ENCODE measurements around the gene TMEM254. TPM values are rescaled to one million over a fixed set of nuclear protein-coding genes. Genes with fewer than 3 reads are reported as not detected.

The TMEM254 gene
- total and polyA plus RNA-seq, 2 experiments from 2014 or later = 17.1 to 29.6 TPM

DNA sequence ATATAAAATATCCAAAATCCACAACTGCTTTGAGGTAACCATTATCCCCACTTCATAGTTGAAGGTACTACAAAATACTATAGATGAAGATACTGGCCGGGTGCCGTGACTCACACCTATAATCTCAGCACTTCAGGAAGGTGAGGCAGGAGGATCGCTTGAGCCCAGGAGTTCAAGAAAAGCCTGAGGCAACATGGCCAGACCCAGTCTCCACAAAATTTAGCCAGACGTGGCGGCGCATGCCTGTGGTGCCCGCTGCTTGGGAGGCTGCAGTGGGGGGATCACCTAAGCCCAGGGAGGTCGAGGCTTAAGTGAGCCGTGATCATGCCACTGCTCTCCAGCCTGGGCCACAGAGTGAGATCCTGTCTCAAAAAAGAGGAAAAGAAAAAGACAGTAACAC is 21.7 kb downstream of the TMEM254 start:
- Histone ChIP-seq H3K4me1 (ENCODE audit: insufficient read depth) (peaks cover 14% of the 10 kb centered on the region), H3K4me3 (no peak overlapping the region), H3K4me2 (no peak overlapping the region), H3K9me3 (ENCODE audit: low read depth) (no peaks in the 10 kb centered on the region), H4K20me1 (ENCODE audit: insufficient read depth, poor library complexity, severe bottlenecking) (no peaks in the 10 kb centered on the region), H3K36me3 (replicated peaks; ENCODE audit: insufficient read depth, low read depth) (no peaks in the 10 kb centered on the region), H3K27ac (no peak overlapping the region), H3K27me3 (no peaks in the 10 kb centered on the region), H3K9me2 (replicated peaks; ENCODE audit: insufficient read depth) (no peaks in the 10 kb centered on the region), H2AFZ (no peak overlapping the region), H3K79me2 (no peaks in the 10 kb centered on the region)
- TF ChIP-seq EZH2phosphoT487 (IDR thresholded peaks at IDR 0.05; ENCODE audit: low read depth, severe bottlenecking, unreplicated experiment) (no peak), EZH2 (IDR thresholded peaks at IDR 0.05; ENCODE audit: borderline replicate concordance) (no peak)
- TF ChIP-seq, protein P1, sequence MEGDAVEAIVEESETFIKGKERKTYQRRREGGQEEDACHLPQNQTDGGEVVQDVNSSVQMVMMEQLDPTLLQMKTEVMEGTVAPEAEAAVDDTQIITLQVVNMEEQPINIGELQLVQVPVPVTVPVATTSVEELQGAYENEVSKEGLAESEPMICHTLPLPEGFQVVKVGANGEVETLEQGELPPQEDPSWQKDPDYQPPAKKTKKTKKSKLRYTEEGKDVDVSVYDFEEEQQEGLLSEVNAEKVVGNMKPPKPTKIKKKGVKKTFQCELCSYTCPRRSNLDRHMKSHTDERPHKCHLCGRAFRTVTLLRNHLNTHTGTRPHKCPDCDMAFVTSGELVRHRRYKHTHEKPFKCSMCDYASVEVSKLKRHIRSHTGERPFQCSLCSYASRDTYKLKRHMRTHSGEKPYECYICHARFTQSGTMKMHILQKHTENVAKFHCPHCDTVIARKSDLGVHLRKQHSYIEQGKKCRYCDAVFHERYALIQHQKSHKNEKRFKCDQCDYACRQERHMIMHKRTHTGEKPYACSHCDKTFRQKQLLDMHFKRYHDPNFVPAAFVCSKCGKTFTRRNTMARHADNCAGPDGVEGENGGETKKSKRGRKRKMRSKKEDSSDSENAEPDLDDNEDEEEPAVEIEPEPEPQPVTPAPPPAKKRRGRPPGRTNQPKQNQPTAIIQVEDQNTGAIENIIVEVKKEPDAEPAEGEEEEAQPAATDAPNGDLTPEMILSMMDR (IDR thresholded peaks at IDR 0.05; ENCODE audit: poor library complexity) = no peak
- no peak for DNase-seq (ENCODE audit: low spot score)
- 87% methylated on average over 9 of the region's 9 CpGs for WGBS (ENCODE audit: low lambda C conversion rate, missing lambda C conversion rate)

DNA sequence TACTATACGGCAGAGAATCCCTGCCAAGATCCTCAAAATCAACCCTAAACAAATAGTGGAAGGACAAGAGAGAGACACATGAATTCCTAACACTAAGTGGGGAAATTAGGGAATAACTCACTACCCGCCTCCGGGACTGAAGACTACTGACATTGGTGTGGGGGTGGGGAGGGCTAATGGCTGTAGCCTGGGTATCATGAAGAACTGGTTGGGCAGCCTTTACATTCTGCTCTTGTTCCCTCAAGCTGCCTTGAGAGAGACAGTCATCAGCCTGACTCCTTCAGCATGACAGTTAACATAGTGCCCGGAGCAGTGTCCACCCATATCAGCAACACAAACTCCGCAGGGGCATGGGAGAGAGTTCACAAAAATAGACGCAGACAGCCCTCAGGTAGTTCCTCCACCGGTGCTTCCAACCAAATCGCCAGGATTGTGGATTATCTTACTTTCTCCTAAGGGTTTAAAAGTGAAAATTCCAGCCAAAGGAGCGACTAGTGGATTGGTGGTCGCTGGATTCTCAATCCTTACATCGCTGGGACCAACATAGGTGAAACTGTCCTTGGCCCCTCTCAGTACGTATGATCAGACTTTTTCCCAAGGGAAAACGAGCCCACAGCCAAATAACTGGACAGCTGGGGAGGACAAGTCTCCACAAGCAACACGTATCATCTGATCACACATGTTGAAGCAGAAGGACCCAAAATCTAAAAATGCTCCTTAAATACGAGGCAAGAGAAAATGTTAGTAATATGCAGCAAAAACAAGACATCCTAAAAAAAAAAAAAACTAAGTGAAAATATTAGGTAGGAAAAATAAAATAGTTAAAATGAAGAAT is 22.6 kb downstream of the TMEM254 start:
- H3K79me2 ChIP-seq = no peaks in the 10 kb centered on the region
- H3K27ac ChIP-seq = no peak overlapping the region
- WGBS (ENCODE audit: low lambda C conversion rate, missing lambda C conversion rate) = 69% methylated on average over 15 of the region's 15 CpGs
- peak; percentile 24 for DNase-seq (ENCODE audit: low spot score)
- no peaks in the 10 kb centered on the region for H3K27me3 ChIP-seq
- H3K36me3 ChIP-seq (replicated peaks; ENCODE audit: insufficient read depth, low read depth) = no peaks in the 10 kb centered on the region
- H3K4me3 ChIP-seq = no peak overlapping the region
- H3K4me1 ChIP-seq (ENCODE audit: insufficient read depth) = peaks cover 14% of the 10 kb centered on the region
- no peaks in the 10 kb centered on the region for H4K20me1 ChIP-seq (ENCODE audit: insufficient read depth, poor library complexity, severe bottlenecking)
- H3K9me3 ChIP-seq (ENCODE audit: low read depth) = no peaks in the 10 kb centered on the region
- H3K9me2 ChIP-seq (replicated peaks; ENCODE audit: insufficient read depth) = no peaks in the 10 kb centered on the region
- TF ChIP-seq EZH2 (IDR thresholded peaks at IDR 0.05; ENCODE audit: borderline replicate concordance) (no peak), EZH2phosphoT487 (IDR thresholded peaks at IDR 0.05; ENCODE audit: low read depth, severe bottlenecking, unreplicated experiment) (no peak)
- TF ChIP-seq, protein P1 (IDR thresholded peaks at IDR 0.05; ENCODE audit: poor library complexity) = no peak
- no peak overlapping the region for H3K4me2 ChIP-seq
- no peak overlapping the region for H2AFZ ChIP-seq

GRCh38 chr10:80104066-80104926 is 25.8 kb downstream of the TMEM254 start:
- WGBS (ENCODE audit: low lambda C conversion rate, missing lambda C conversion rate) = 45% methylated on average over 10 of the region's 10 CpGs
- H3K9me2 ChIP-seq (replicated peaks; ENCODE audit: insufficient read depth) = no peaks in the 10 kb centered on the region
- H3K4me1 ChIP-seq (ENCODE audit: insufficient read depth) = peaks cover 14% of the 10 kb centered on the region
- H3K9me3 ChIP-seq (ENCODE audit: low read depth) = no peaks in the 10 kb centered on the region
- H3K27me3 ChIP-seq = no peaks in the 10 kb centered on the region
- peak overlapping the region; percentile 81 for H3K27ac ChIP-seq
- H3K36me3 ChIP-seq (replicated peaks; ENCODE audit: insufficient read depth, low read depth) = no peaks in the 10 kb centered on the region
- peak overlapping the region; percentile 51 for H3K4me2 ChIP-seq
- H2AFZ ChIP-seq = no peak overlapping the region
- no peak for TF ChIP-seq EZH2 (IDR thresholded peaks at IDR 0.05; ENCODE audit: borderline replicate concordance)
- TF ChIP-seq EZH2phosphoT487 (IDR thresholded peaks at IDR 0.05; ENCODE audit: low read depth, severe bottlenecking, unreplicated experiment) = no peak
- TF ChIP-seq, protein P1 (IDR thresholded peaks at IDR 0.05; ENCODE audit: poor library complexity) = no peak
- H4K20me1 ChIP-seq (ENCODE audit: insufficient read depth, poor library complexity, severe bottlenecking) = no peaks in the 10 kb centered on the region
- H3K79me2 ChIP-seq = no peaks in the 10 kb centered on the region
- H3K4me3 ChIP-seq = no peak overlapping the region
- DNase-seq (ENCODE audit: low spot score) = peak; percentile 67

All from hepatocyte (in vitro differentiated cells).